ENCODE measurements around the gene RYR3. TPM values are rescaled to one million over a fixed set of nuclear protein-coding genes. Genes with fewer than 3 reads are reported as not detected.

The RYR3 gene
- total RNA-seq, 2 experiments from 2014 or later: not detected

DNA sequence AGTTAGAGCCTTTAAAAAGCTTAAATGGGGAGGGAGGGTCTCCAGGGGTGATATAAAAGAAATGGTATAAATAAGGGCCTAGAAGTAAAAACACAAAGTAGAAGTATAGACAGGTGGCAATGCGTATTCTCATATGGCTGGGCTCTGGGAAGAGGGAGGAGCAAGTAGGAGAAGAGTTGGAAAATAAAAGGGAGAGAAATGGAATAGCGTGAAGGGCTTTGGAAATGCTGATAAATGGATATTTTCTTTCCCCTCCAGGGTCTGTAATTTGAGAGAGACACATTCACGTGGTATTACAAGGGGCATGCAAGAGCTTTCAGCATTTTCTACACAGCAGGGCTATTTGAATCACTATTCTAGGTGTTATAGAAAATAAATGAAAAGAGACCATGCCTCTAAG, 313.7 kb downstream of the RYR3 start:
- ChIA-PET CTCF (no interaction called here), POLR2A (no interaction called here)

DNA sequence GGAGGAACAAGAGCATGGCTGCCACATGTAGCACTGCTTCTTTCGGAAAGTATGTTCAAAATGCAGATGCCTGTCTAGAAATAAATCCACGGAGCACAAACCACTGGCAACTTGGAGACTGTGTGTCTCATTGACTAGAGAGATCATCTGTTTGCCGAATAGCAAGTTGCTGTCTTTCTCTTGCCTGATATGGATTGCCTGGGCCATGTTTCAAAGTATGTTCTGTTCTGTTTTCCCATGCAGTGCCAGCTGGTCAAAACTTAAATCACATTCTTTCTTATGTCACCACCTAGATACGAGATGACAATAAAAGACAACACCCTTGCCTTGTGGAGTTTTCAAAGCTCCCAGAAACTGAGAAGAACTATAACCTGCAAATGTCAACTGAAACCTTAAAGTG, 318.9 kb downstream of the RYR3 start:
- ChIA-PET CTCF (no interaction called here), POLR2A (no interaction called here)

DNA sequence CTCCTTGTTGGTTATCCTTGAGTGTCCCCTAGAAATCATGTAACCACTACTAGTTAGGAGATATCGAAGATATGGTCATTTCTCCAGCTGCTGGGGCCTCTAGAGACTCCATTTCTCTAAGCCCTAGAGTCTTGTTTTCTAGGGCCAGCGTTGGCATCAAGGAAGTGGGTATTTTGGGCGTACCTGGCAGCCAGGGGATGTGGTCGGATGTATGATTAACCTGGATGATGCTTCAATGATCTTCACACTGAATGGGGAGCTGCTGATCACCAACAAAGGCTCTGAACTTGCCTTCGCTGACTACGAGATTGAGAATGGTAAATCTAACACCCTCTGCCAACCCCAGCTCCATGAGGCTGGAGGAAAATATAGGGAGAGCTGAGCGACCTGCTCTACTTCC, 325.5 kb downstream of the RYR3 start:
- POLR2A ChIA-PET: no interaction called here
- CTCF ChIA-PET: no interaction called here

DNA sequence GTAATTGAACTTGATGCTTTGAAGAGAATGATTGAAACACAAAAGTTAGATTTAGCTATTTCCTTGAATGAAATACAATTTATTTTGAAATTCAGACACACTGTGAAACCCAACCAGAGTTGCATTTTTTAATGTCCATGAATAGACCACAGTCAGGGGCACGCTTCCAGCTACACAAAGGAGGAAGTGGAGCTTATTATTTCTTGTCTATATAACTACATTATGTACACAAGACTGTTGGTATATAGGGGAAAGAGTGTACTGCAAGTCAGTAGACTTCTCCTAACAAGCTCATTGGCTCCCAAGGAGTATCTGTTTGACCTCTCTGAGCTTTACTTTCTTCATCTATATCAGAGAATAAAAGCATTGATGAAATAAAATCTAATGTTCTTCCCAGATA, 326.2 kb downstream of the RYR3 start:
- ChIA-PET POLR2A (no interaction called here), CTCF (no interaction called here)

DNA sequence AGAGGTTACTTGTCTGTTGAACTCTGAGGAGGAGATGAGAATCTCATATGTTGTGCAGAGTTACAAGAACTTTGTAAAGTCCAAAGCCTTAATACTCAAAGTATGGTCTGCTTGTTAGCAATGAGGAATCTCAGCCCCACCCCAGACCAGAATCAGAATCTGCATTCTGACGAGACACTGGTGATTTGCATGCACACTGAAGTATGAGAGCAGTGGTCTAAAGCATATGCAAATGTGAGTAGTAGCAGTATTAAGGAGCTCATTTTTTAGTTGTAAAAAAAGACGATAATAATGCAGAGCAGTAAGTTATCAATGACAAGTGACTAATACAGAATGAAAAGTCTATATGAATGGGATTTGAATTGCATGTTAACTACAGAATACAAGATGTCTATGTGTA, 327.7 kb downstream of the RYR3 start:
- CTCF ChIA-PET: interaction anchor here (0.7 kb wide), 1 partner anchor 11 kb away, joined by 3 read pairs; no protein-coding TSS in a partner anchor
- POLR2A ChIA-PET: no interaction called here

DNA sequence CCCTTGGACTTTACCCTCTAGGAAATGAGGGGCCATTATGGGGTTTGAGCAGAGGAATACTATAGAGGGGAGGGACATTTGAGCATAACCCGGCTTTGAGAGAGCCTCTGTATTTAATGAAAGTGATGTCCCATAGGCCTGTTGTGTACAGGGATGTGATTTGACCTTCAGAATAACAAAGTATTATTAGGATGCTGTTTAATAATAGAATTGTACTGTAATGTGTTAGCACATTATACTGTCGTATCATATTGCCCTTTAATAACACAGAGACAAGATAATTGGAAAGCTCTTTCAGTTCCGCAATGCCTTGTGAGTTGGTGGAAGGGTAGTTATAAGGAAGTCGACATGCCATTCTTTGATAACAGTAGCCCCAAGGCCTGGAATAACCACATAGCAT, 328.3 kb downstream of the RYR3 start:
- CTCF ChIA-PET: interaction anchor here (0.7 kb wide), 1 partner anchor 12 kb away, joined by 3 read pairs; no protein-coding TSS in a partner anchor
- POLR2A ChIA-PET: no interaction called here

DNA sequence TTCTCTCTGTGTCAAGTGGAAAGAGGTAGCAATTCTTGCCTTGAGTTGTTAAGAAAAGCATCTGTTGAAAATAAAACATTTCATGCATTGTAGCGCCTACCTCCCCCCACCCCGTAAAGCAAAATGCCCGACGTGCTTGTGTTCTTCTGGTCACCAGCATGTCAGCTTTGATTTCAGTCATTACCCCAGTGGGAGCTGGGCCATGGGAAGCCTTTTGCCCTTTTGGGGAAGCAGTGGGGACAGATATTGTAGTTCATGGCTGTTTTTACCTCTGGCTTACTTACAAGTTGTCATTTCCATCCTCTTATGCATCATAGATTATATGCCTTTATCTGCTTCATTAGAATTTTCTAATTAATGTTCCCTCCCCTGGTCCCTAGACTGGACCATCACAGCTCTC, 328.7 kb downstream of the RYR3 start:
- ChIA-PET CTCF (no interaction called here), POLR2A (no interaction called here)

DNA sequence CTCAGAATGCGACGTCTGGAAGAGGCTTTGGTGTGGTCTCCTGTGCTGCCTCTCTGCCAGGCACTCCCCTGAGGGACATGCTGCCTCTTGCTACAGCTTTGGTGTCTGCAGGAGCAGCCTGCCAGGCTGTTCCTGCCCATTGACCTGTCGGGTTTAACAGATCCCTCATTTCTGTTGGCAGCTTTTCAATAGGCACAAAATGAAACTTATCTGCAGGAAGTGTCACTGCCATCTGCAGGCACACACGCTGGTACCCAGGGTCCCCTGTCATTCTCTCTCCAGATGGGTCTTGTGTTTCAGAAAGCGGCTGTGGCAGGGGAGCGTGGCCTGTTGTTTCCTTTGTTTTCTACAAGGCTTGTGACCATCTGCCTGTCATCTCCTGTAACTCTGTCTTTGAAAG, 329.2 kb downstream of the RYR3 start:
- ChIA-PET CTCF (no interaction called here), POLR2A (no interaction called here)

DNA sequence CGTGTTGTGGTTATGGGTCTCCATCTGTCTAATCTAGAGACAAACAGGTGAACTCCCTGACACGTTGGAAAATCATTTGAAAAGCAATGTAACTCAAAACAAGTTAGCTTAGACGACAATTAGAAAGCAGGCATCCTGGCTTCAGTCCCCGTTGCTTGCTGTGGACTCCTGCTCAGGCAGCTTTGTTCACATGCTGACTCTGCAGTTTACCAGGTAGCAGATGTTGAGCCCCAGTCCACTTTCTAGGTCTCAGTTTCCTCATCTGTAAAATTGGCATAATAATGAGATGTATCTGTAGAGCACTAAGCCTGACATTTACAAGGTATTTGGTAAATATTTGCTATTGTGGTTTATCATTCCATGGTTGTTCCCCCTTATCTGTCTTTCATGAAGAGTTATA, 330.3 kb downstream of the RYR3 start:
- CTCF ChIA-PET: no interaction called here
- POLR2A ChIA-PET: no interaction called here

DNA sequence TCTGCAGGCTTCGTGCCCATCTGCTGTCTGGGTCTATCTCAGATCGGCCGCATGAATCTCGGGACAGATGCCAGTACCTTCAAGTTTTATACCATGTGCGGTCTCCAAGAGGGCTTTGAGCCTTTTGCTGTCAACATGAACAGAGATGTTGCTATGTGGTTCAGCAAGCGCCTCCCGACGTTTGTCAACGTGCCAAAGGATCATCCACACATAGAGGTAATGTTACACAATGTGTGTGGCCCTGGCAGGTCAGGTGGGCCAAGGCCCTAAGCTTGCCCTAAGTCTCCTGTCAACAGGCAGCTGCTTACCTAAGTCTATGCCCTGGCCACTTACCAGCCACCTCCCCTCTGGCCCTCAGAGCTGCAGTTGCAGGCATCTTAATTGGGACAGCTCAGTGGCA, 333.5 kb downstream of the RYR3 start:
- CTCF ChIA-PET: no interaction called here

DNA sequence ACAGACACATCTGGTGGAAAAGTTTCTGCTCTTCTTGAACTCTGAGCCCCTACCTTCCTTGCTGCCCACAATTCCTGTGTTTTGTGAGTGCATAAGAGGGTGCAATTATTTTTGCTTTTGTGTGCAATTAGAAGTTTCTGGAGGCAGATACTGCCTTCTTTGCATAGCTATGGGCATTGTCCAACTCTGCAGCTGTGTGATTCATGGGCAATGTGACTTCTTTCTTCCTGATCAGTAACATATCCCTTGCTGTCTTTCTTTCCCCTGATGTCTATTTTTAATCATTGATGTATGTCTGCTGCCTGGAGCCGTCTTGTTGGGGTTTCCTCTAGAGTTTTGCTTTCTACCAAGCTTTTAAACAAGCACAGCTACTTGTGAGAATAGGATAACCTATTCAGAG, 336.0 kb downstream of the RYR3 start:
- ChIA-PET CTCF (no interaction called here), POLR2A (no interaction called here)

More for the DNA sequence above, 333.5 kb downstream of the RYR3 start:
- POLR2A ChIA-PET: no interaction called here

DNA sequence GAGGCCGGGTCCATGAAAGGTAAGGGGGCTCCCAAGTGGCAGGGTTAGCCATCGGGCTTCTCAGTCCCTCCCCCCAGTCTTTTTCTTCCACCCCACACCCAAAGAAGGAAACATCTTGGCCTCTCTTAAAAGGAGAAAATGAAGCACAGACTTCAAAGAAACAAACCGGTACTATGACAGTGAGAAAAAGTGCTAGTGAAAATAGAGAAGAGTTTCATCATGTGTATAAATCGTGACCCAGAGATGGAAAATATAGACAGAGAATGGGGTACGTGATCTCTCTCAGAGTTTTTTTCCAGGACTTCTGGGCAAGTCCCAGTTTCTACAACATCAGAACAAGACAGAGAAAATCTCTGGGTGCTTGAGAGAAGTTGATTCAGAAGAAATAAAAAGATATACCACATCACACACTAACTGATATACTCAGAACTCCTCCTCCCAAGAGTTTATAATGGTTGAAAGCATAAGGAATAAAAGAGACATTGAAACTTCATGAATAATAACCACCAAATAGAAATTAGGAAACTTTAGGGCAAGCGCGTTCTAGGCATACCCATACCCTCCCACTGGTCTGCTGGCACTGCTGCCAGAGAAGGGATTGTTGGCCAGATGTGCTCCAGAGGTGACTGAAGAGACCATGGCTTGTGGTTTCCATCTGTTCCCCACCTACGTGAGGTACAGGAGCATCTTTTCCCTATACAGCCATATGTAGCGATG, 338.6 kb downstream of the RYR3 start:
- POLR2A ChIA-PET: no interaction called here

DNA sequence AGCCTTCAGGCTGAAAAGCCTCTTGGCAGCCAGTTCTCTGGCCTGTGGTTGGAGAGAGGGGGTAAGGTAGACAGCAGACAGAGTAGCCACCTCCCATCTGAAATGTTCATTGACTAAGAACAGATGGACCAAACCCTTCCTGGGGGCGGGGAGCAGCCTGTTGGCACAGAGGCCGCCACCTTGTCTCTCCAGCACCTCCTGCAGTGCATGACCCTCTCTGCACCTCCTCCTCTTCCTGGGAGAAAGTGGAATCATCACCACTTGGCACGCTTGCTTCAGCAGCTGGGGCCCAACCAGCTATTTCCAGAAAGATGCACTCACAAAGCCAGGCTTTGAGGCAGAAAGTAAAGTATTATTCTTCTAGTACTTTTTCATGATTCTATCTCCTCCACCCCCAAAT, 344.1 kb downstream of the RYR3 start:
- ChIA-PET CTCF (no interaction called here), POLR2A (no interaction called here)

More for the DNA sequence above, 338.6 kb downstream of the RYR3 start:
- CTCF ChIA-PET: interaction anchor here (0.6 kb wide), 1 partner anchor 415 kb away, joined by 3 read pairs; no protein-coding TSS in a partner anchor

DNA sequence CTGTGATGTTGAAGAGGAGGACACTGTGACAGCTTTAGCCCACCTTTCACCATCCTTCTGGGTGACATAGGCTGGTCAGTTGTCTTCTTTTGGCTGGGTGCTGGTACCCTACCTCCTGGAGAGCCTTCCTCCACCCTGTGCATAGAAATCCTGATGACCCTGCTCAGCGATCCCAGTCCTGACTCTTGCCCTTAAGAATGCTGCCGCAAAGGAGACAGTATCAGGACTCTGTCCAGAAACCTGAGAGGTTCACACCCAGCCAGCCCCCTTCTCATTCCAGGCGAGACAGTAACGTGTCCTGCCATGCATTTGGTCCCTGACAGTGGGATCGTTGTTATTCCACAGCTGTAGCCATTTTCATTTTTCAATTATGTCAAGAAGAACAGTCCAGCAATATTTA, 344.7 kb downstream of the RYR3 start:
- ChIA-PET CTCF (no interaction called here), POLR2A (no interaction called here)

DNA sequence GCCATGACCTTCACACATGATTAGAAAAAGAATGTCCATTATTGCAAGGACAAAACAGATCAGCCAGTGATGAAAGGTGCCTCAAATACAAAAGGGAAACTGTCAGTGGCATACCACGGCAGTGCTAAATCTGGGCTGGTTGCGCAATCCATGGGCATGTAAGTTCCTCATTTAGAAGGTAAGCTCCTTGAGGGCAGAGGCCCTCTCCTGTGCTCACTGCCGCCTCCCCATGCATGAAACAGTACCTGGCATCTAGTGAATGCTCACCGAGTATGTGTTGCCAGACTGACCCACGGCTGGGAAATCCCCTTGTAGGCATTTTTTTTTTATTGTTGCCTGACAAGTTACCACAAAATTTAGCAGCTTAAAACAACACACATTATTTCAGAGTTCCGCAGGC, 345.4 kb downstream of the RYR3 start:
- CTCF ChIA-PET: no interaction called here
- POLR2A ChIA-PET: no interaction called here

DNA sequence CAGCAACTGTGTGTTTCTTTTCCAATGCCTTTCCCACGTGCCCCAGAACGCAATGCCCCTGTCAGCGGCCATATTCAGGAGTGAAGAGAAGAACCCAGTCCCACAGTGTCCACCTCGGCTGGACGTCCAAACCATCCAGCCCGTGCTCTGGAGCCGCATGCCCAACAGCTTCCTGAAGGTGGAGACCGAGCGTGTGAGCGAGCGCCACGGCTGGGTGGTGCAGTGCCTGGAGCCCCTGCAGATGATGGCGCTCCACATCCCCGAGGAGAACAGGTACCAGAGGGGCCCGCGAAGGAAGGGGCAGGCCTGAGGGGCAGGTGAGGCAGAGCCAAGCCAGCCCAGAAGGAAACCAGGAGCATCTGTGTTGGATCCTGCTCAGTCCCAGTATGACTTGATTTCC, 349.4 kb downstream of the RYR3 start:
- ChIA-PET CTCF (no interaction called here), POLR2A (no interaction called here)

DNA sequence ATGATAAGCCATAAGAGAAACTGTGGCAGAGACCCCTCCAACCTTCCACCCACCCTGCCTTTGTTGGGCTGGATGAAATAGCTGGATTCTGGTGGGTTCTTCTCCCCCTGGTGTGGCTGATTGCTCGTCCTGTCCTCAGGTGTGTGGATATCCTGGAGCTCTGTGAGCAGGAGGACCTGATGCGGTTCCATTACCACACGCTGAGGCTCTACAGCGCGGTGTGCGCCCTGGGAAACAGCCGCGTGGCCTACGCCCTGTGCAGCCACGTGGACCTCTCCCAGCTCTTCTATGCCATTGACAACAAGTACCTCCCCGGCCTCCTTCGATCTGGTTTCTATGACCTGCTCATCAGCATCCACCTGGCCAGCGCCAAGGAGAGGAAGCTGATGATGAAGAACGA, 351.2 kb downstream of the RYR3 start:
- POLR2A ChIA-PET: no interaction called here
- CTCF ChIA-PET: no interaction called here

DNA sequence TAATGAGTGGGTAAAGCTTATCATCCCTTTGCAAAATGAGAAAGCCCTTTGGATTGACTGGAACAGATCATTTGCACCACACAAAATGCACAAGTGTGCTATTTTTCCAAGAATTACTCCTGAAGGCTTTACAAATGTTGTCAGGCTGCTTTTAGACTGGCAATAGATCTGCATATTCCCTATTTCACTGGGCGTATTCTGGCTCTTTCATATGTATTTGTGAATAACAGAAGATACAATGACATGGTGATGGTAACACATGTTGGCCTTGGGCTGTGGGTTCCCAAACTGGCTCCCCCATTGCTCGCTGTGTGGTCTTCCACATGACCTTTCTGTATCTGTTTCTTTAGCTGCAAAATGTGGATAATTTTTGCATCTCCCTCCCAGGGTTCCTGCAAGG, 354.2 kb downstream of the RYR3 start:
- POLR2A ChIA-PET: no interaction called here

DNA sequence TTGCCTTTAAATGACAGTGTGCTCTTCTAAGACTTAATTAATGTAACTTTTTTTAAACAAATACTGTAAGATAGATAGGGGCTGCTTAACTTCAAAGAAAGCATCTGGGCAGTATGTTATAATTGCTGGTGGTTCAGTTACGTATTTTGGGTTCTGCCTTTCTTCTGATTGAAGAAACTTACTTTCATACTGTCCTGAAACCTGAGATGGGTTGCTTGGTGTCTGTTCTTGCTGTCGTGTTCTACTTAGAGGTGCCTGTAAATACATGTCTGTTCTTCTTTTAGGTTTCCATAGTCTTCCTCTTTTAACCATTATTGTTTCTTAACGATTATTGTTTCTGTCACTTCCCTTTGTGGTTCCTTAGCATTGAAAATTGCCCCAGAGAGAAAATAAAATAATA, 359.8 kb downstream of the RYR3 start:
- ChIA-PET CTCF (no interaction called here), POLR2A (no interaction called here)

More for the DNA sequence above, 354.2 kb downstream of the RYR3 start:
- CTCF ChIA-PET: no interaction called here

DNA sequence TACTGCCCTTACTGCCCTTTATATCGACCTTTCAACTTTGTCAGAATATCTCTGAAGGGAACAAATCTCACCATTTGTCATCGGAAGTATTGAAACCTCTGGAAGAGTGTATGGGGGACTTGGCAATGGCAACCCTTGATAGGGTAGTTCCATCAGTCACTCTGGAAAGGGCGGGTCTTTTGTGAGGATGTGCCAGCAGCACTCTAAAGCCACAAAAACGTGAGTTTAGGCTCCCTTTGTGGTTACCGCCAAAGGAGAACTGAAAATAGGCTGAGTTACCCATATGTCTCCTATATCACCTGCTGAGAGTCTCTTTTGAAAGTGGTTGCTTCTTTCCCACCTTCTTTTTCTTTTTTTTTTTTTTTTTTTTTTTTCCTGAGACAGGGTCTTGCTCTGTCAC, 360.7 kb downstream of the RYR3 start:
- ChIA-PET POLR2A (no interaction called here), CTCF (no interaction called here)

DNA sequence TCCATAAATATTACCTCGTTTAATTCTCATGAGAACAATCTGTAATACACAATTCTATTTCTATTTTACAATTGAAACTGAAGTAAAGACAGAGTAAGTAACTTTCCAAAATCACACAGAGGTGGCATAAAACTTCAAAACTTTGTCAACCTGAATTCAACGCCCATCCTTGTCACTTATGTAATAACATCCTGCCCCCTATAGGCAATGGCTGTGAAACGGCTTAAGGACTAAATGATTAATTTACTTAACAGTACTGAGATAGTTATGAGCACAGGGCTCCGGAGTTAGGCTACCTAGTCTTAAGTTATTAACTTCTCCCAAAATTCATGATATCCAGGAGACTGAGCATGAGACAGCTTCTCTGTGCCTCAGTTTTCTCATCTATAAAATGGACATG, 364.5 kb downstream of the RYR3 start:
- CTCF ChIA-PET: no interaction called here
- POLR2A ChIA-PET: no interaction called here

DNA sequence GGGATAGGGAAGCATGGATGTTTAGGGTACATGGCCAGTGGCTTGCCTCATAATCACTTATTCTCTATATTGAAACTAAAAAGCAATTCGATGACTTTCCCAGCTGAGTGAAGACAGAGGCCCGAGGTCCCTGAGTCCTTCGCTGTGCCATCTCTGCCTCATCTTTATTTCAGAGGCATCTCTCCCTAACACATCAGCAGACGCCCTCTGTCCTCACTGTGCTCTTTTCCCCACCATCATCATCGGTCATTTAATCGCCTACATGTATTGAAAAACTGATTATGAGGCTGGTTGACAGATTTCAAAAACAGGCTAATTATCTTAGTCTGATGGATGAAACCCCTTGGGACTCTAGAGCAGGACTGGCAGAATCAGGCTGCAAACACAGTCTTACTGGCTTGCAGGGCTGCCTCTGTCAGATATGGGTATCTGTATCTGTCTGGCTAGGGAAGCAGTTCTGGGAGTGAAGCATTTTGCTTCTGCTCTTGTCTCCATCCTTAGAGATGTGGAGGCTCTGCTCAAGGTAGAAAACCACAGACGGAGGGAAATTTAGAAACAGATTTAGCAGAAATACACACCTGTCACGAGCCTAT, 366.6 kb downstream of the RYR3 start:
- CTCF ChIA-PET: no interaction called here
- POLR2A ChIA-PET: no interaction called here
